ENCODE results near the gene CPPED1.

DNA sequence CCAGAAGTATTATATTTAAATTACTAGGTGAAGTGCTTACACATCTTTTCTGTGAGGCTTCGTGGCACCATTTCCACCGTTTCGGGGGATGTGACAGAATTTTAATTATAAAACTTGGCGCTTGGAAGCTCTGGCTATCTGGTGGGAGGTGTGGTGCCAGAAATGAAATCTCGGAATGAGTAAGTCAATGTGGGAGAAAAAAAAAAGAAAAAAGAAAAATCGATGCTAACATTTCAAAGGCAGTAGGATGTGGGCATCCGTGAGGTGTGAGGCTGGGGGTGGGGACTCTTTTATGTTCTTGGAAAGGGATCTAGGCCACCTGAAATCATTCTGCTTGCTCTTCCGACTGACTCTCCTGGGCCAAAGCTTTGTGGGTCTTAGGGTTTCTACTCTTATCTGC, 21.9 kb downstream of the CPPED1 start:
- TF ChIP-seq, protein P1, sequence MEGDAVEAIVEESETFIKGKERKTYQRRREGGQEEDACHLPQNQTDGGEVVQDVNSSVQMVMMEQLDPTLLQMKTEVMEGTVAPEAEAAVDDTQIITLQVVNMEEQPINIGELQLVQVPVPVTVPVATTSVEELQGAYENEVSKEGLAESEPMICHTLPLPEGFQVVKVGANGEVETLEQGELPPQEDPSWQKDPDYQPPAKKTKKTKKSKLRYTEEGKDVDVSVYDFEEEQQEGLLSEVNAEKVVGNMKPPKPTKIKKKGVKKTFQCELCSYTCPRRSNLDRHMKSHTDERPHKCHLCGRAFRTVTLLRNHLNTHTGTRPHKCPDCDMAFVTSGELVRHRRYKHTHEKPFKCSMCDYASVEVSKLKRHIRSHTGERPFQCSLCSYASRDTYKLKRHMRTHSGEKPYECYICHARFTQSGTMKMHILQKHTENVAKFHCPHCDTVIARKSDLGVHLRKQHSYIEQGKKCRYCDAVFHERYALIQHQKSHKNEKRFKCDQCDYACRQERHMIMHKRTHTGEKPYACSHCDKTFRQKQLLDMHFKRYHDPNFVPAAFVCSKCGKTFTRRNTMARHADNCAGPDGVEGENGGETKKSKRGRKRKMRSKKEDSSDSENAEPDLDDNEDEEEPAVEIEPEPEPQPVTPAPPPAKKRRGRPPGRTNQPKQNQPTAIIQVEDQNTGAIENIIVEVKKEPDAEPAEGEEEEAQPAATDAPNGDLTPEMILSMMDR (IDR thresholded peaks at IDR 0.05) = no peak
- TF ChIP-seq POLR2AphosphoS5 (IDR thresholded peaks at IDR 0.05) (no peak), EP300 (IDR thresholded peaks at IDR 0.05) (no peak)

Data from gastroesophageal sphincter (tissue), 3 donors.